Ovary (tissue), 9 donors: ENCODE measurements around the gene YWHAQ. TPM values are rescaled to one million over a fixed set of nuclear protein-coding genes. Genes with fewer than 3 reads are reported as not detected.
"Not testable (repeated sequence)": the region's sequence is repeated elsewhere in the genome, so short reads cannot be mapped to it uniquely, and the experiment has no call there.

Source experiments
- DNase-seq, 5 donors: peaks; one replicate each; pipeline ENCODE4 v3.0.0-alpha.2; 2019 to 2020
- H3K27ac ChIP-seq, 2 donors: fragments of 200-600 bp; one replicate each; pipeline versions ENCODE4 v1.5.1 to v1.8.0; 2019 to 2022
- H3K27me3 ChIP-seq: fragments of 200-600 bp; one replicate; pipeline ENCODE4 v1.8.0; 2022
- H3K36me3 ChIP-seq: fragments of 200-600 bp; sonication (generic); one replicate; pipeline ENCODE4 v1.5.1; 2019
- H3K4me1 ChIP-seq: one replicate; pipeline ENCODE4 v1.8.1; 2013; ENCODE audit warnings: mild to moderate bottlenecking, moderate library complexity; ENCODE audit not compliant: insufficient read depth
- H3K4me3 ChIP-seq: fragments of 200-600 bp; sonication (generic); one replicate; pipeline ENCODE4 v1.5.1; 2017
- H3K9me3 ChIP-seq, 2 donors: fragments of 200-600 bp in 1 of 2; sonication (generic) in 1 of 2; one replicate each; pipeline versions ENCODE4 v1.5.1 to v1.8.1; 2013 to 2019; ENCODE audit warnings: mild to moderate bottlenecking in 1 of 2, moderate library complexity in 1 of 2
- EP300 ChIP-seq: sonication (generic); formaldehyde crosslinking; IDR thresholded peaks from one replicate; pipeline ENCODE4 v1.6.1; 2017; ENCODE audit warnings: antibody characterized with exemption
- POLR2A ChIP-seq: fragments of 450-650 bp; IDR thresholded peaks from one replicate; pipeline ENCODE4 v1.6.1; 2017; ENCODE audit warnings: antibody characterized with exemption, mild to moderate bottlenecking, moderate library complexity
- WGBS, 3 donors: extraction: QIAGEN DNeasy Blood & Tissue Kit in 1 of 3; methylation state at CpG; one replicate each; pipeline versions ENCODE4 v1.1.5 to v1.1.7; 2013 to 2017; 5-methylcytosine and 5-hydroxymethylcytosine counted together
- intact Hi-C, 4 donors: fragments of 100-400 bp; cut with DNase I; formaldehyde crosslinking; loops; one replicate each; pipeline versions ENCODE4 v1.11.0 to v1.15.1; 2022 to 2023
- polyA plus RNA-seq, 2 donors: library from polyadenylated mRNA; stranded (reverse); fragments of 200-250 nt in 1 of 2; fragments of 350-450 nt in 1 of 2; fragmentation: Illumina TruSeq in 1 of 2; extraction: RNeasy Lipid Tissue Mini Kit (QIAGEN cat#74804) in 1 of 2; gene quantifications; one replicate each; pipeline ENCODE4 v1.2.3, GENCODE V29; 2013 to 2014
- total RNA-seq, 7 donors: library from RNA; depleted of rRNA in 2 of 7; stranded (reverse); fragments of >200 nt in 2 of 7; fragmentation: NEBNext Ultra II Directional in 3 of 7; extraction: Animal tissue kit (Norgen Biotek cat#: 25700) in 3 of 7; gene quantifications; one replicate each; pipeline versions ENCODE4 v1.1.0 to v1.2.4, GENCODE V29; 2016 to 2023
- TF ChIP-seq, protein P1 (sequence below), 3 donors: fragments of 450-650 bp in 2 of 3; fragments of 200-600 bp in 1 of 3; IDR thresholded peaks; one replicate each; pipeline versions ENCODE4 v1.5.1 to v1.8.0; 2016 to 2022; ENCODE audit warnings: antibody characterized with exemption in 3 of 3, mild to moderate bottlenecking in 1 of 3
- donor health status: DM: no; HTN: no; CAD: no; lungs with moderate emphysema.
- donor health status: DM: no; HTN: no; CAD: no.
- donor health status: Bipolar disorder and iron deficiency.
- donor health status: DM: yes; HTN: yes; CAD: no.
- donor health status: DM: no; HTN: no; CAD: no.
- donor health status: DM: yes; HTN: yes; CAD: no.

Gene YWHAQ
- total and polyA plus RNA-seq, 9 donors, result 156 to 386 (median 241) TPM

DNA sequence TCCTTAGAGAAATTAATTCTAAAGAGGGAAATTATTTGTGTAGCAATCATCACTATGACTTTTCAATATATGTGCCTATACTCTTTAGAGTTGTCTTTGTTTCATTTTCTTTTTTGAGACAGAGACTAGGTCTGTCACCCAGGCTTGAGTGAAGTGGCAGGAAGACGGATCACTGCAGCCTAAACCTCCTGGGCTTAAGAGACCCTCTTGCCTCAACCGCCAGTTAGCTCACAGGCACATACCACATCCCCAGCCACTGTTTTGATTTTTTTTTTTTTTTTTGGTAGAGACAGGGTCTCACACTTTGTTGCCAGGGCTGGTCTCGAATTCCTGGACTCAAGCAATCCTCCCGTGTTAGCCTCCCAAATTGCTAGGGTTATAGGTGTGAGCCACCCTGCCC is 12.4 kb downstream of the YWHAQ start:
- no peak for DNase-seq
- Histone ChIP-seq H3K36me3 (no peaks in the 10 kb centered on the region), H3K27ac (no peak overlapping the region), H3K4me1 (peaks cover 16% of the 10 kb centered on the region), H3K27me3 (no peaks in the 10 kb centered on the region), H3K9me3 (no peaks in the 10 kb centered on the region), H3K4me3 (no peak overlapping the region)
- 78 to 83% (median 78%) methylated on average over 4 of the region's 4 CpGs for WGBS, 3 donors
- TF ChIP-seq, protein P1, sequence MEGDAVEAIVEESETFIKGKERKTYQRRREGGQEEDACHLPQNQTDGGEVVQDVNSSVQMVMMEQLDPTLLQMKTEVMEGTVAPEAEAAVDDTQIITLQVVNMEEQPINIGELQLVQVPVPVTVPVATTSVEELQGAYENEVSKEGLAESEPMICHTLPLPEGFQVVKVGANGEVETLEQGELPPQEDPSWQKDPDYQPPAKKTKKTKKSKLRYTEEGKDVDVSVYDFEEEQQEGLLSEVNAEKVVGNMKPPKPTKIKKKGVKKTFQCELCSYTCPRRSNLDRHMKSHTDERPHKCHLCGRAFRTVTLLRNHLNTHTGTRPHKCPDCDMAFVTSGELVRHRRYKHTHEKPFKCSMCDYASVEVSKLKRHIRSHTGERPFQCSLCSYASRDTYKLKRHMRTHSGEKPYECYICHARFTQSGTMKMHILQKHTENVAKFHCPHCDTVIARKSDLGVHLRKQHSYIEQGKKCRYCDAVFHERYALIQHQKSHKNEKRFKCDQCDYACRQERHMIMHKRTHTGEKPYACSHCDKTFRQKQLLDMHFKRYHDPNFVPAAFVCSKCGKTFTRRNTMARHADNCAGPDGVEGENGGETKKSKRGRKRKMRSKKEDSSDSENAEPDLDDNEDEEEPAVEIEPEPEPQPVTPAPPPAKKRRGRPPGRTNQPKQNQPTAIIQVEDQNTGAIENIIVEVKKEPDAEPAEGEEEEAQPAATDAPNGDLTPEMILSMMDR (IDR thresholded peaks at IDR 0.05), result no peak
- TF ChIP-seq EP300, result no peak
- no peak for TF ChIP-seq POLR2A
- intact Hi-C loops, result no loop called here

DNA sequence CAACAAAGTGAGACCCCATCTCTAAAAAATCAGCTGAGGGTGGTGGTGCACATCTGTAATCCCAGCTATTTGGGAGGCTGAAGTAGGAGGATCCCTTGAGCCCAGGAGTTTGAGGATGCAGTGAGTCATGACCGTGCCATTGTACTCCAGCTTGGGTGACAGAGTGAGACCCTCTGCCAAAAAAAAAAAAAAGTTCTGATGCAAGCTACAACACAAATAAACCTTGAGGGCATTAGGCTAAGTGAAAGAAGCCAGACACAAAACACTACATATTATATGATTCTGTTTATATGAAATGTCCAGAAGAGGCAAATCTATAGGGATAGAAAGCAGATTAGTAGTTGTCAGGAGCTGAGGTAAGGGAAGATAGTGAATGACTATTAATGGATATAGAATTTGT is 13.0 kb downstream of the YWHAQ start:
- intact Hi-C loops, result no loop called here
- no peaks in the 10 kb centered on the region for H3K27me3 ChIP-seq
- H3K4me3 ChIP-seq, result no peak overlapping the region
- no peaks in the 10 kb centered on the region for H3K9me3 ChIP-seq
- no peak for DNase-seq
- H3K27ac ChIP-seq, result no peak overlapping the region
- no peaks in the 10 kb centered on the region for H3K36me3 ChIP-seq
- 56 to 68% (median 63%) methylated on average over 1 of the region's 1 CpG for WGBS, 3 donors
- peaks cover 15% of the 10 kb centered on the region for H3K4me1 ChIP-seq
- TF ChIP-seq EP300, result no peak
- TF ChIP-seq, protein P1 (IDR thresholded peaks at IDR 0.05), result no peak
- no peak for TF ChIP-seq POLR2A

DNA sequence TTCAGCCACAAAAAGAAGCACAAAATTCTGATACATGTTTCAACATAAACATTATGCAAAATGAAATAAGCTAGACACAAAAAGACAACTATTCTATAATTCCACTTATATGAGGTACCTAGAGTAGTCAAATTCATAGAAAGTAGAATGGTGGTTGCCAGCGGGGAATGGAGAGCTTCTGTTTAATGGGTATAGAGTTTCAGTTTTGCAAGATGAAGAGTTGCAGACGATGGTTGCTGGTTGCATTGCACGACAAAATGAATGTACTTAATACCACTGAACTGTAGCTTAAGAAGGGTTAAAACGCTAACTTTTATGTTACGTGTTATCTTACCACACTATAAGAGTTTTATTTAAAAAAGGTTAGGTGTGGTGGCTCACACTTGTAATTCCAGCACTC is 13.5 kb downstream of the YWHAQ start:
- DNase-seq, result no peak
- Histone ChIP-seq H3K27me3 (no peaks in the 10 kb centered on the region), H3K4me1 (peaks cover 17% of the 10 kb centered on the region), H3K9me3 (no peaks in the 10 kb centered on the region), H3K27ac (no peak overlapping the region), H3K36me3 (no peaks in the 10 kb centered on the region), H3K4me3 (no peak overlapping the region)
- WGBS, 3 donors, result 95 to 97% (median 96%) methylated on average over 5 of the region's 5 CpGs
- intact Hi-C loops, result no loop called here
- TF ChIP-seq POLR2A, result no peak

DNA sequence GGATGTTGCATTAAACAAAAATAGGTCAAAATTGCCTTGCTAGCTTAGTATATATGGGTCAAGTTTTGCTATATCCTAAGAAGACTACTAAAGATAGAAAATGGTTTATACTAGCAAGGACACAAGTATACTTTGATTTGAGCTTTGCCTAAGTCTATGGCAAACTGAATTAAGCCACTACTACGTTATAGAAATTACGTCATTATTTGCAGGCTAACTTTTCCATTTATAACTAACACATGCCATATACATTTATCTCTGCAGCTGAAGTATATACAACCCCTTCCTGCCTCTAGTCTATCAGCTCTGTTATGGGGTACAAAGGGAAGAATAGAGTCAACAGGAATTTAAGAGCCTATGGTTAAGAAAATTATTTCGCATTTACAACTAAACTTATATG is 16.2 kb downstream of the YWHAQ start:
- no peaks in the 10 kb centered on the region for H3K27me3 ChIP-seq
- no peak overlapping the region for H3K4me3 ChIP-seq
- no peak for DNase-seq
- intact Hi-C loops, result no loop called here
- WGBS, 3 donors, result 74 to 88% (median 84%) methylated on average over 3 of the region's 3 CpGs
- H3K4me1 ChIP-seq, result peaks cover 18% of the 10 kb centered on the region
- no peaks in the 10 kb centered on the region for H3K36me3 ChIP-seq
- no peaks in the 10 kb centered on the region for H3K9me3 ChIP-seq
- TF ChIP-seq EP300, result no peak
- TF ChIP-seq, protein P1 (IDR thresholded peaks at IDR 0.05), result no peak
- TF ChIP-seq POLR2A, result no peak
- H3K27ac ChIP-seq, result no peak overlapping the region

DNA sequence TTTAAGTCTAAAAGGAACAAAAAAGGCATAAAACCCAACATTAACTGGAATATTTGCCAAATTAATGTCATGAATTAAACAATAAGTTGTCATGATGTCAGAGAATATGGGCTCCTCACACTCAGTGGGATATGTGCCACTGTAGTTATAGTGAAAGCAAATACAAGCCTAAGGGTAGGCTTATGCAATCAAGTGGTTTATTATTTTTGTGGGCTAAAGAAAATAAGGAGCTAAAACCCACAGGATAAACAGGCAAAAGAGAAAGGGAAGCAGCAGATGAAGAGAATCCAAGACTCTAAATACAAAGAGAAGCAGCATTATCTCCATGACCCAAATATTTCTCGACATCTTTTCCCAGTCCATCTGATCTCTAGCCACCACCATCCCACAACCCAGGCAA is 17.5 kb downstream of the YWHAQ start:
- TF ChIP-seq POLR2A (no peak), EP300 (no peak)
- TF ChIP-seq, protein P1 (IDR thresholded peaks at IDR 0.05), result no peak
- Histone ChIP-seq H3K27me3 (no peaks in the 10 kb centered on the region), H3K4me3 (no peak overlapping the region), H3K4me1 (peaks cover 19% of the 10 kb centered on the region), H3K27ac (no peak overlapping the region), H3K36me3 (no peaks in the 10 kb centered on the region), H3K9me3 (no peaks in the 10 kb centered on the region)
- DNase-seq, result no peak
- intact Hi-C loops, result no loop called here
- WGBS, 3 donors, result 11 to 30% (median 17%) methylated on average over 1 of the region's 1 CpG

DNA sequence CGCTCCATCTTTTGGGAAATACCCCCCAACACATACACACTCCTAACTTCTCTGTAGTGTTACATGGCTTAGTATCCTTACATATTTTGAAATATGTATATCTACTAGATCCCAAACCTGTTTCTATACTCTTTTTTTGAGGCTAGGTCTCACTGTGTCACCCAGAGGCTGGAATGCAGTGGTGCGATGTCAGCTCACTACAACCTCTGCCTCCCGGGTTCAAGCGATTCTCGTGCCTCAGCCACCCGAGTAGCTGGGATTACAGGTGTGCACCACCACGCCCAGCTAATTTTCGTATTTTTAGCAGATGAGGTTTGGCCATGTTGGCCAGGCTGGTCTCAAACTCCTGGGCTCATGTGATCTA is 19.3 kb downstream of the YWHAQ start:
- H3K4me3 ChIP-seq, DNase-seq, H3K27me3 ChIP-seq, H3K9me3 ChIP-seq, intact Hi-C loops, H3K36me3 ChIP-seq, H3K27ac ChIP-seq: not testable (repeated sequence)
- peaks cover 22% of the 10 kb centered on the region for H3K4me1 ChIP-seq
- WGBS, 3 donors, result 94 to 97% (median 96%) methylated on average over 8 of the region's 8 CpGs
